Measurements from ENCODE around the gene LAGE3.
A peak's percentile ranks its signal among the peaks of the same experiment; 100 is the strongest.

Gene LAGE3

DNA sequence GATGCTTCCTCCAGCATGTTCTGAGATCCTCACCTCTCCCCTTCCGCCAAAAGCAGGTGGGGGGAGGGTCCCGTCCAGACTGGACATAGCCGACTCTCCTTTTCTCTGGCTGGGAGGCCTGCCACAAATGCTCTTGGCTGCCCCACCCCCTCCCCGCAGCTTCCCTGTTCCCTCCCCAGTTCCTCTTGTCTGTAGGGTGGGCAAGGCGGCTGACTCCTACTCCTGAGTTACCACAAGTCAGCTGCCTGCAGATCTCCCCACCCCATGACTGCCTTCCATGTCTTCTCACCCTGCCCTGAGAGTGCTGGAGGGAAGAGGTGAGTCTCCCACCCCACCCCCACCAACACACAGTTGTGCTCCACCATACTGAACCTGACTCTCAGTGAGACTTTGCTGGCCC lies 47.7 kb downstream of the LAGE3 start:
- no peak for DNase-seq

DNA sequence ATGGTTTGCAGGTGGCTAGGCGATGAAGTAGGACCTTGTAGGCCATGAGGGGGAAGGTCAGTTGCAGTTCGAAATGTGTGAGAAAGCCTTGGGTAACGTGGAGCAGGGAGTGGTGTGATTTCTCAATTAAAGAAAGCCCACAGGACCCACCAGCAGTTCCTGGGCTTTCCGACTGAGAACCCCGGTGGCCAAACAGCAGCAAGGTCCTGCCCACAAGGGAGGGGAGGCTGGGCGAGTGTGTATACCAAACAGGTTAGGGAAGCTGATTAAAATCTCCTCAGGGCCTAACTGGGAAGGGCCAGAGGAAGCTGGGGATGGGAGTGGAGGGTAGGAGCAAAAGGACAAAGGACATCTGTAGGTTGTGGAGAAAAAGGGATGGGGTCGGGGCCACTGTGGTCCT lies 48.2 kb downstream of the LAGE3 start:
- DNase-seq, result no peak

DNA sequence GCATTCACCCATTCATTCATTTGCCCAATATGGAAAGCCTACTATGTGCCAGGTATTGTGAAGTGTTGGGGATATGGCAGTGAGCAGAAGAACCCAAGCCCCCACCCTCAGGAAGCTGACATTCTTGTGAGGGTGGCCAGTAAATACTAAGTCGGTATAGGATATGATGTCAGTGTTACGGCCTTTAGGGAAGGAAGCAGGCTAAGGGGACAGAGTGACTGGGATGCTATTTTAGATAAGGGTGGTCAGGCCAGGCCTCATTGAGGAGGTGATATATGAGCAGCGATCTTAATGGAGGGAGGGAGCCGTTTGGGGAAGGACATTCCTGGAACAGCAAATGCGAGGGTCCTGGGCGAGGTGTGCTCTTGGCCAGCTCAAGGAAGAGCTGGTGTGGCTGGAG lies 48.6 kb downstream of the LAGE3 start:
- no peak for DNase-seq

DNA sequence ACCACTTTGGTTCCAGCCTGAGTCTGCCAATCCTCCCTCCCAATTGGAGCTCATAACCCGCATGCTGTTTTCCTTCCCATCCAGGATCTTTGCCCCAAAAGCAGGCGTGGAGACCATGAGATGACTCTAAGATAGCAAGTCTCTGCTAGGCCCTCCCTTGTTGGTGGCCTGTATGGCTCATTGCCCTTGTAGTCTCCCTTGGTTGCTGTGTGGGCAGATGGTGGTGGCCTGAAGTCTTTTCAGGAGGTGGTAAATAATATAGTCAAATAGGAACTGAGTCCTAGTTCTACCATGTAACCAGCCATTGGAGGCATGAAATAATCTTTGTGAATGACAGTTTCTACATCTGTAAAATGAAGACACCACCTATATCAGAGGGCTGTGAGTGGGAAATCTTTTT lies 49.4 kb downstream of the LAGE3 start:
- DNase-seq, result no peak

DNA sequence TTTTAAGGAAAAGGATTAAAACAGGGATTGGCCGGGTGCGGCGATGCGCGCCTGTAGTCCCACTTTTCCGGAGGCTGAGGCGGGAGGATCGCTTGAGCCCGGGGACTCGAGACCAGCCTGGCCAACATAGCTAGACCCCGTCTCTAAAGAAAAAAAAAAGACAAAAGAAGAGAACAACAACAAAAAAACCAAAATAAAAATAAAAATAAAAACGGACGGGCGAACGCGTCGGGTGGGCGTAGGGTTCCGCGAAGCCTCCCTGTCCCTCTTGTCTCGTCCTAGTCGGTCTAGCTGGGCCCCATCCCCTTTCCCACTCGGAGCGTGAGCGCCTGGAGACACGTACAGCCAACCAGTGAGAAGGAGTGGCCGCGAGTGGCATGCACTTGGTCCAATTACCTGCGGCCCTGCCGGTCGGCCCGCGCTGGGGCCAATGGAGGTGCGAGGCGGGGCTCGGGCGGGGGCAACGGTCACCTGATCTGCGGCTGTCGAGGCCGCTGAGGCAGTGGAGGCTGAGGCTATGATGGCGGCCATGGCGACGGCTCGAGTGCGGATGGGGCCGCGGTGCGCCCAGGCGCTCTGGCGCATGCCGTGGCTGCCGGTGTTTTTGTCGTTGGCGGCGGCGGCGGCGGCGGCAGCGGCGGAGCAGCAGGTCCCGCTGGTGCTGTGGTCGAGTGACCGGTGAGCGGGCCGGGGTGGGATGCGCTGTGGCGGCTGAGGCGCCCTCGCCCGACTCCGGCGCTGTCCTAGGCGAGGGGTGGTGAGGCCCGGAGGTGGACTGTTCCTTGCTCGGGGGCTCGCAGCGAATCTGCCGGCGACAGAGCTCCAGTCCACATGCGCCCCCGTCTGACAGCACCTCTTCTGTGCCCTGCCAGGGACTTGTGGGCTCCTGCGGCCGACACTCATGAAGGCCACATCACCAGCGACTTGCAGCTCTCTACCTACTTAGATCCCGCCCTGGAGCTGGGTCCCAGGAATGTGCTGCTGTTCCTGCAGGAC lies 50.6 kb downstream of the LAGE3 start, which contains the start of gene ATP6AP1:
Gene ATP6AP1, plus strand, starts transcription at position 502 of the 996 bp plus-strand sequence. Its CDS starts 16 bp downstream, at position 518.
- DNase-seq, result peak; percentile 96

Data from right hindlimb (tissue), 1 donor.